HG03342 (cell line): ENCODE data around the gene TRPM2.

ENCODE experiments used
- ATAC-seq: cut with Tn5 transposase; IDR thresholded peaks from one replicate; pipeline ENCODE4 v1.9.1; 2021; ENCODE audit warnings: mild to moderate bottlenecking, moderate library complexity; ENCODE audit not compliant: unreplicated experiment

The TRPM2 gene

GRCh38 chr21:44321846-44322450 is 31.5 kb upstream of the TRPM2 start:
- no peak for ATAC-seq

- no peak for ATAC-seq
Observed at GRCh38 chr21:44322621-44323325, 30.6 kb upstream of the TRPM2 start.

GRCh38 chr21:44323591-44323990 is 29.8 kb upstream of the TRPM2 start:
- no peak for ATAC-seq

- no peak for ATAC-seq
Observed at GRCh38 chr21:44324106-44324853, 29.1 kb upstream of the TRPM2 start.

GRCh38 chr21:44324854-44325107 is 28.6 kb upstream of the TRPM2 start:
- no peak for ATAC-seq

- no peak for ATAC-seq
Observed at GRCh38 chr21:44325386-44326271, 27.8 kb upstream of the TRPM2 start.

- no peak for ATAC-seq
Observed at GRCh38 chr21:44326272-44326647, 27.2 kb upstream of the TRPM2 start.

GRCh38 chr21:44326716-44327602 is 26.5 kb upstream of the TRPM2 start:
- ATAC-seq = no peak

- ATAC-seq = no peak
Observed at GRCh38 chr21:44327603-44327974, 25.8 kb upstream of the TRPM2 start.

GRCh38 chr21:44328242-44328895 is 25.1 kb upstream of the TRPM2 start:
- ATAC-seq = no peak

- ATAC-seq = no peak
Observed at GRCh38 chr21:44329086-44329889, 24.1 kb upstream of the TRPM2 start.

GRCh38 chr21:44329971-44330681 is 23.3 kb upstream of the TRPM2 start:
- no peak for ATAC-seq

GRCh38 chr21:44330698-44331097 is 22.7 kb upstream of the TRPM2 start:
- ATAC-seq = no peak

- no peak for ATAC-seq
Observed at GRCh38 chr21:44331209-44331608, 22.2 kb upstream of the TRPM2 start.

GRCh38 chr21:44331650-44332307 is 21.6 kb upstream of the TRPM2 start:
- ATAC-seq = no peak

- ATAC-seq = no peak
Observed at GRCh38 chr21:44332383-44332782, 21.0 kb upstream of the TRPM2 start.

- no peak for ATAC-seq
Observed at GRCh38 chr21:44332965-44333364, 20.5 kb upstream of the TRPM2 start.
